ENCODE measurements around the gene CPT1A. TPM values are rescaled to one million over a fixed set of nuclear protein-coding genes. Genes with fewer than 3 reads are reported as not detected.

CPT1A gene
- total RNA-seq, 2 donors from 2014 or later: 53.1 to 56.3 TPM

DNA sequence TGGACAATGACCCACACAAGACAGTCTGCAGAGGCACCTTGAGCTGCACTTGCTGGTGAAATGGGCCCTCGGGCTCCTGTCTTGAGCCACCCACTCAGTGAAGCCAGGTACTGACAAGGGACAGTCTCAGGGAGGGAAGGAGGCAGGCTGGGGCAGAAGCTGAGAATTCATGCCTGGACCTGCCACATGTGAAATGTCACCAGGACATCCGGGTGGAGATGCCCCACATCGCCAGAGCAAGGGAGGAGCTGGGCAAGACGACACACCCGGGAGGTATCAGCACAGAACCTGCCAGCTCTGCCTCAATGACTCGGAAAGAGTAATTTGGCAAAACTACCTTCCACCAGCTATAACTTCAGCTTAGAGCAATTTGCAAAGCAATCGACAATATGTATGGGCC is 23.5 kb downstream of the CPT1A start:
- no peaks in the 10 kb centered on the region for H3K9me3 ChIP-seq
- no peak overlapping the region for H3K4me3 ChIP-seq
- no peak overlapping the region for H3K27ac ChIP-seq
- no peak for TF ChIP-seq CTCF (IDR thresholded peaks at IDR 0.05)
- no peaks in the 10 kb centered on the region for H3K27me3 ChIP-seq
- H3K36me3 ChIP-seq: peaks cover 19% of the 10 kb centered on the region
- no peak for DNase-seq (ENCODE audit: low spot score)
- H3K4me1 ChIP-seq: peaks cover 0 to 16% of the 10 kb centered on the region in 2 donors

- Histone ChIP-seq H3K9me3 (no peaks in the 10 kb centered on the region), H3K4me3 (no peak overlapping the region), H3K27ac (no peak overlapping the region), H3K27me3 (no peaks in the 10 kb centered on the region), H3K36me3 (peaks cover 19% of the 10 kb centered on the region), H3K4me1 (peaks cover 0 to 19% of the 10 kb centered on the region in 2 donors)
- no peak for TF ChIP-seq CTCF (IDR thresholded peaks at IDR 0.05)
- DNase-seq (ENCODE audit: low spot score): no peak
These were observed 24.2 kb downstream of the CPT1A start for GRCh38 chr11:68817554-68817953.

GRCh38 chr11:68816917-68817419 is 24.7 kb downstream of the CPT1A start:
- TF ChIP-seq CTCF (IDR thresholded peaks at IDR 0.05): no peak
- Histone ChIP-seq H3K27me3 (no peaks in the 10 kb centered on the region), H3K36me3 (peaks cover 23% of the 10 kb centered on the region), H3K27ac (no peak overlapping the region), H3K4me3 (no peak overlapping the region), H3K4me1 (peaks cover 0 to 23% of the 10 kb centered on the region in 2 donors), H3K9me3 (no peaks in the 10 kb centered on the region)
- DNase-seq (ENCODE audit: low spot score): no peak

DNA sequence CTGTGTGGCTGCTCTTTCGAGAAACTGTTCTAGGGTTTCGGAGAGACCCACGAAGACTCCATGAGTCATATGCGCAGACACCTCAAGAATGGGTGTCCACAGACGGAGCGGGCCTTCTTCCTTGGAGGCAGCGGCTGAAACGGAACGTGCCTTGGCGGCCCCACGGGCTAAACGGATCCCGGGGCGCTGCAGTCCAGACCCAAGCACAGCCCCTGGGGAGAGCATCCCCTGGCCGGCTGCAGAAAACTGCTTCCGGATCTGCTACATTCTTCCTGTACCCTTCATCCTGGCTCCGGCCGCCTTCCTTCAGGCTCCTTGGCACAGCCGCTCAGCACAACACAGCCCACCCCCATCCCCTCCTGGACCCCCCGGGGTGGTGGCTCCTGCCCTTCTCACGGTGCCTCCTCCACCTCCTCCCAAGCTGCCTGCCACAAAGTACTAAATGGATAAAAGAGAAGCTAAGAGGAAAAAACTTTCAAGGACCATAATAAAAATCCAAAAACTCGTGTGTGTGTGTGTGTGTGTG is 25.4 kb downstream of the CPT1A start:
- no peak overlapping the region for H3K27ac ChIP-seq
- no peaks in the 10 kb centered on the region for H3K27me3 ChIP-seq
- H3K9me3 ChIP-seq: no peaks in the 10 kb centered on the region
- DNase-seq (ENCODE audit: low spot score): no peak
- no peak for TF ChIP-seq CTCF (IDR thresholded peaks at IDR 0.05)
- H3K4me1 ChIP-seq: peaks cover 0 to 23% of the 10 kb centered on the region in 2 donors
- H3K36me3 ChIP-seq: peaks cover 30% of the 10 kb centered on the region
- no peak overlapping the region for H3K4me3 ChIP-seq

GRCh38 chr11:68813773-68814172 is 27.9 kb downstream of the CPT1A start:
- Histone ChIP-seq H3K4me1 (peaks cover 0 to 26% of the 10 kb centered on the region in 2 donors), H3K9me3 (no peaks in the 10 kb centered on the region), H3K36me3 (peaks cover 47% of the 10 kb centered on the region), H3K27me3 (no peaks in the 10 kb centered on the region), H3K27ac (no peak overlapping the region), H3K4me3 (no peak overlapping the region)
- no peak for TF ChIP-seq CTCF (IDR thresholded peaks at IDR 0.05)
- DNase-seq (ENCODE audit: low spot score): no peak

DNA sequence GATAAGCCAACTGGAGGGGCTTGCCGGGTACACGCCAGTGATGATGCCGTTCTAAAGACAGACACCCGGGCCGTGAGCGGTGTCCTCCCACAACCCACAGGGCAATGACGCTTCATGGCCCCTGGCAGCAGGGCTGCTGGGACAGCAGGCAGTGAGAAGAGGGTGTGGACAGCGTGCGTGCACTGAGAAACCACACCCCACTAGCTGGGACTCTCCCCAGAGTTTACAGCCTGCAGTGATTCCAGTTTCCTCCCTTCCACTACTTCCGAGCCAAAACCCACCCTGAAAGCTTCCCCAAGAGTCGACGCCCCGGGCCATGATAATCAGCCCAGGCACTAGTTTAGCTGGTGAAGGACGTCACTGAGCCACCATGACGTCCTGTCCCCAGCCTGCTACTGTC is 29.2 kb downstream of the CPT1A start:
- no peak for TF ChIP-seq CTCF (IDR thresholded peaks at IDR 0.05)
- Histone ChIP-seq H3K27me3 (no peaks in the 10 kb centered on the region), H3K27ac (no peak overlapping the region), H3K4me1 (peaks cover 0 to 22% of the 10 kb centered on the region in 2 donors), H3K4me3 (no peak overlapping the region), H3K9me3 (no peaks in the 10 kb centered on the region), H3K36me3 (peaks cover 52% of the 10 kb centered on the region)
- peak; percentile 60 for DNase-seq (ENCODE audit: low spot score)

Data from right atrium auricular region (tissue), 2 donors.